Neural cell (in vitro differentiated cells): ENCODE results near the gene DOCK8. TPM values are rescaled to one million over a fixed set of nuclear protein-coding genes. Genes with fewer than 3 reads are reported as not detected.

Source experiments
- H2AFZ ChIP-seq: fragments of 200-600, 300-800 bp; sonication (generic), shearing (Covaris generic); 2 replicates; pipeline ENCODE4 v1.6.0; 2014; ENCODE audit warnings: low read depth, mild to moderate bottlenecking, antibody characterized with exemption, low read length, moderate library complexity
- H3F3A ChIP-seq: fragments of 200-600 bp; shearing (Covaris generic); 2 replicates; pipeline ENCODE4 v1.6.1; 2016; ENCODE audit warnings: mild to moderate bottlenecking, moderate library complexity, mixed read lengths, antibody characterized with exemption, low read length; ENCODE audit not compliant: insufficient read depth, poor library complexity, severe bottlenecking
- H3K27ac ChIP-seq: fragments of 200-600, 300-800 bp; sonication (generic), shearing (Covaris generic); 2 replicates; pipeline ENCODE4 v1.5.1; 2014; ENCODE audit warnings: mild to moderate bottlenecking, low read length, moderate library complexity
- H3K27me3 ChIP-seq: fragments of 300-800, 200-600 bp; sonication (generic), shearing (Covaris generic); 2 replicates; pipeline ENCODE4 v1.6.0; 2014; ENCODE audit warnings: mild to moderate bottlenecking, low read depth, low read length, moderate library complexity; ENCODE audit not compliant: insufficient read depth
- H3K36me3 ChIP-seq: fragments of 300-800, 200-600 bp; sonication (generic), shearing (Covaris generic); 2 replicates; pipeline ENCODE4 v1.5.1; 2014; ENCODE audit warnings: mild to moderate bottlenecking, antibody characterized with exemption, low read length, moderate library complexity; ENCODE audit not compliant: insufficient read depth
- H3K4me2 ChIP-seq: fragments of 300-800, 200-600 bp; sonication (generic), shearing (Covaris generic); 2 replicates; pipeline ENCODE4 v1.6.0; 2014; ENCODE audit warnings: mild to moderate bottlenecking, low read length
- H3K4me3 ChIP-seq: fragments of 300-800, 200-600 bp; sonication (generic), shearing (Covaris generic); 2 replicates; pipeline ENCODE4 v1.5.1; 2014; ENCODE audit warnings: mild to moderate bottlenecking, low read length, moderate library complexity
- H3K79me2 ChIP-seq: fragments of 200-600 bp; shearing (Covaris generic); replicated peaks from 2 replicates; pipeline ENCODE4 v1.6.0; 2014; ENCODE audit warnings: mild to moderate bottlenecking, low read length, moderate library complexity; ENCODE audit not compliant: insufficient read depth
- H3K9ac ChIP-seq: fragments of 300-800, 200-600 bp; sonication (generic), shearing (Covaris generic); 2 replicates; pipeline ENCODE4 v1.6.1; 2016; ENCODE audit warnings: mild to moderate bottlenecking, low read length, mixed read lengths
- H3K9me2 ChIP-seq: fragments of 200-600 bp; shearing (Covaris generic); 2 replicates; pipeline ENCODE4 v1.6.1; 2016; ENCODE audit warnings: mild to moderate bottlenecking, low read length, mixed read lengths; ENCODE audit not compliant: insufficient read depth
- H3K9me3 ChIP-seq: fragments of 200-600, 300-800 bp; sonication (generic), shearing (Covaris generic); 2 replicates; pipeline ENCODE4 v1.6.1; 2016; ENCODE audit warnings: mild to moderate bottlenecking, mixed run types, low read length, moderate library complexity, mixed read lengths
- H4K20me1 ChIP-seq: fragments of 200-600 bp; shearing (Covaris generic); 2 replicates; pipeline ENCODE4 v1.6.1; 2016; ENCODE audit warnings: mild to moderate bottlenecking, mixed run types; ENCODE audit not compliant: insufficient read depth
- EP300 ChIP-seq: fragments of 450-650 bp; conservative IDR thresholded peaks from 2 replicates; pipeline ENCODE4 v1.6.1; 2014; ENCODE audit warnings: antibody characterized with exemption, mild to moderate bottlenecking, moderate library complexity; ENCODE audit not compliant: poor library complexity, severe bottlenecking
- EZH2 ChIP-seq: fragments of 200-600, 300-800 bp; shearing (Covaris generic), sonication (generic); IDR thresholded peaks from 2 replicates; pipeline ENCODE4 v1.6.1; 2014; ENCODE audit warnings: antibody characterized with exemption, low read length, borderline replicate concordance, mild to moderate bottlenecking; ENCODE audit not compliant: insufficient read depth, poor library complexity, severe bottlenecking
- MXI1 ChIP-seq: fragments of 450-650 bp; conservative IDR thresholded peaks from 2 replicates; pipeline ENCODE4 v1.6.1; 2014; ENCODE audit warnings: antibody characterized with exemption, mild to moderate bottlenecking; ENCODE audit not compliant: poor library complexity, severe bottlenecking
- POLR2AphosphoS5 ChIP-seq: IDR thresholded peaks from 2 replicates; pipeline ENCODE4 v1.6.1; 2012
- RAD21 ChIP-seq: fragments of 450-650 bp; conservative IDR thresholded peaks from 2 replicates; pipeline ENCODE4 v1.6.1; 2014; ENCODE audit warnings: antibody characterized with exemption, mild to moderate bottlenecking, moderate library complexity
- SMC3 ChIP-seq: fragments of 450-650 bp; conservative IDR thresholded peaks from 2 replicates; pipeline ENCODE4 v1.6.1; 2014; ENCODE audit warnings: antibody characterized with exemption, mild to moderate bottlenecking, moderate library complexity; ENCODE audit not compliant: poor library complexity
- TAF1 ChIP-seq: IDR thresholded peaks from 2 replicates; pipeline ENCODE4 v1.6.1; 2012; ENCODE audit warnings: low read depth
- polyA plus RNA-seq: library from polyadenylated mRNA; depleted of rRNA; stranded (reverse); fragments of >200 nt; gene quantifications from 2 replicates; pipeline ENCODE4 v1.2.3, GENCODE V29; 2014
- TF ChIP-seq, protein P1 (sequence below): fragments of 450-650 bp; IDR thresholded peaks from 2 replicates; pipeline ENCODE4 v1.5.1; 2014; ENCODE audit warnings: antibody characterized with exemption, mild to moderate bottlenecking, moderate library complexity; ENCODE audit not compliant: poor library complexity, severe bottlenecking
- TF ChIP-seq, protein P2 (sequence below): IDR thresholded peaks from 2 replicates; pipeline ENCODE4 v1.6.1; 2012; ENCODE audit warnings: borderline replicate concordance

Gene DOCK8
- polyA plus RNA-seq, 1 donor from 2014 or later: not detected

DNA sequence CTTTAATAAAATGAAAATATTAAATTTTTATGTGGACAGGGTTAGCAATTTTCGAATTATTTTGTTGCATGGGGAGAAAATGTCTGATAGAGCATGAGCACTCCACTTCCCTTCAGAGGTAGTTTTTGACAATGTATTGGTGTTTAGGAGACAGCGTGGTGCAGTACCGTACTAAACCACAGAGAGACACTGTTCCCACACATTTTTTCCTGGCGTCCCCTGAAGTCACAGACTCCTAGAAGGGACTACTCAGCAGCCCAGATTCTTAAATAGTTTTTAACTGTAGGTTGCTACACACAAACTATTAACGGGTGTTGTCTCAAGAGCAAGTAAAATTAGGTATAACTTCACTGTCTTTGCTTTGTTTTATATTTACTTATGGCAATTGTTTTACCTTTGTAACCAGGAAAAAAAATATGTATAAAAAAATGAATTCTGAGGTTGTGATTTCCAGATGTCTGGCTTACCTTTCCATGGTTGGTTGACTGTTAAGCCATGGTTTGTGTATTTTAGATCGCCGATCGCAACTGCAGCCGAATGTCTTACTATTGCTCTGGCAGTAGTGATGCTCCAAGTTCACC is 171.2 kb downstream of the DOCK8 start:
- no peaks in the 10 kb centered on the region for H3F3A ChIP-seq
- no peaks in the 10 kb centered on the region for H4K20me1 ChIP-seq
- no peaks in the 10 kb centered on the region for H3K27me3 ChIP-seq
- no peaks in the 10 kb centered on the region for H3K36me3 ChIP-seq
- H3K9ac ChIP-seq: no peak overlapping the region
- H3K9me3 ChIP-seq: no peaks in the 10 kb centered on the region
- no peak overlapping the region for H3K4me3 ChIP-seq
- no peak overlapping the region for H3K27ac ChIP-seq
- no peaks in the 10 kb centered on the region for H3K9me2 ChIP-seq
- H2AFZ ChIP-seq: no peak overlapping the region
- no peak overlapping the region for H3K4me2 ChIP-seq
- no peaks in the 10 kb centered on the region for H3K79me2 ChIP-seq
- TF ChIP-seq TAF1 (no peak), POLR2AphosphoS5 (no peak), RAD21 (peak; percentile 86), EP300 (no peak), MXI1 (no peak), EZH2 (no peak), SMC3 (peak; percentile 88)
- TF ChIP-seq, protein P1, sequence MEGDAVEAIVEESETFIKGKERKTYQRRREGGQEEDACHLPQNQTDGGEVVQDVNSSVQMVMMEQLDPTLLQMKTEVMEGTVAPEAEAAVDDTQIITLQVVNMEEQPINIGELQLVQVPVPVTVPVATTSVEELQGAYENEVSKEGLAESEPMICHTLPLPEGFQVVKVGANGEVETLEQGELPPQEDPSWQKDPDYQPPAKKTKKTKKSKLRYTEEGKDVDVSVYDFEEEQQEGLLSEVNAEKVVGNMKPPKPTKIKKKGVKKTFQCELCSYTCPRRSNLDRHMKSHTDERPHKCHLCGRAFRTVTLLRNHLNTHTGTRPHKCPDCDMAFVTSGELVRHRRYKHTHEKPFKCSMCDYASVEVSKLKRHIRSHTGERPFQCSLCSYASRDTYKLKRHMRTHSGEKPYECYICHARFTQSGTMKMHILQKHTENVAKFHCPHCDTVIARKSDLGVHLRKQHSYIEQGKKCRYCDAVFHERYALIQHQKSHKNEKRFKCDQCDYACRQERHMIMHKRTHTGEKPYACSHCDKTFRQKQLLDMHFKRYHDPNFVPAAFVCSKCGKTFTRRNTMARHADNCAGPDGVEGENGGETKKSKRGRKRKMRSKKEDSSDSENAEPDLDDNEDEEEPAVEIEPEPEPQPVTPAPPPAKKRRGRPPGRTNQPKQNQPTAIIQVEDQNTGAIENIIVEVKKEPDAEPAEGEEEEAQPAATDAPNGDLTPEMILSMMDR: peak; percentile 84
- TF ChIP-seq, protein P2, sequence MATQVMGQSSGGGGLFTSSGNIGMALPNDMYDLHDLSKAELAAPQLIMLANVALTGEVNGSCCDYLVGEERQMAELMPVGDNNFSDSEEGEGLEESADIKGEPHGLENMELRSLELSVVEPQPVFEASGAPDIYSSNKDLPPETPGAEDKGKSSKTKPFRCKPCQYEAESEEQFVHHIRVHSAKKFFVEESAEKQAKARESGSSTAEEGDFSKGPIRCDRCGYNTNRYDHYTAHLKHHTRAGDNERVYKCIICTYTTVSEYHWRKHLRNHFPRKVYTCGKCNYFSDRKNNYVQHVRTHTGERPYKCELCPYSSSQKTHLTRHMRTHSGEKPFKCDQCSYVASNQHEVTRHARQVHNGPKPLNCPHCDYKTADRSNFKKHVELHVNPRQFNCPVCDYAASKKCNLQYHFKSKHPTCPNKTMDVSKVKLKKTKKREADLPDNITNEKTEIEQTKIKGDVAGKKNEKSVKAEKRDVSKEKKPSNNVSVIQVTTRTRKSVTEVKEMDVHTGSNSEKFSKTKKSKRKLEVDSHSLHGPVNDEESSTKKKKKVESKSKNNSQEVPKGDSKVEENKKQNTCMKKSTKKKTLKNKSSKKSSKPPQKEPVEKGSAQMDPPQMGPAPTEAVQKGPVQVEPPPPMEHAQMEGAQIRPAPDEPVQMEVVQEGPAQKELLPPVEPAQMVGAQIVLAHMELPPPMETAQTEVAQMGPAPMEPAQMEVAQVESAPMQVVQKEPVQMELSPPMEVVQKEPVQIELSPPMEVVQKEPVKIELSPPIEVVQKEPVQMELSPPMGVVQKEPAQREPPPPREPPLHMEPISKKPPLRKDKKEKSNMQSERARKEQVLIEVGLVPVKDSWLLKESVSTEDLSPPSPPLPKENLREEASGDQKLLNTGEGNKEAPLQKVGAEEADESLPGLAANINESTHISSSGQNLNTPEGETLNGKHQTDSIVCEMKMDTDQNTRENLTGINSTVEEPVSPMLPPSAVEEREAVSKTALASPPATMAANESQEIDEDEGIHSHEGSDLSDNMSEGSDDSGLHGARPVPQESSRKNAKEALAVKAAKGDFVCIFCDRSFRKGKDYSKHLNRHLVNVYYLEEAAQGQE: no peak

DNA sequence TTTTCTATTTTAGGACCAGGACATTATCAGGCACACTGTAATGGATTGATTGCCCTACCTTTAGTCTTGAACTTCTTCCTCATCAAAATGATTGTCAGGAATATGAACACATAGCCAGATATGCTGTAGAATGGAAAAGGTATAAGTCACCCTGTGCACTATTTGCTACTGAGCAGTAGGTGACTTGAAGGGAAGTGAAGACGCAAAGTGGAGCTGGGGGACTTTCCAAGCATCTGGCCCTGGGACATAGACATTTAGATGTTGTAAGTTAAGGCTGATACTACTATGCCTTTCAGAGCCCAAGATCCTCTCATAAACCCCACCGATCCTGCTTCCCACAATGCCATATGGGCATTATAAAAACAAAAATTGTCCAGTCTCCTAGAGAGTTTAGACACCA is 174.5 kb downstream of the DOCK8 start:
- Histone ChIP-seq H3K9ac (no peak overlapping the region), H3K27ac (no peak overlapping the region), H3K27me3 (no peaks in the 10 kb centered on the region), H3K36me3 (no peaks in the 10 kb centered on the region), H3K9me2 (no peaks in the 10 kb centered on the region), H3K9me3 (no peaks in the 10 kb centered on the region), H3K79me2 (no peaks in the 10 kb centered on the region), H3K4me3 (no peak overlapping the region), H2AFZ (no peak overlapping the region), H3K4me2 (no peak overlapping the region), H3F3A (no peaks in the 10 kb centered on the region), H4K20me1 (no peaks in the 10 kb centered on the region)
- TF ChIP-seq RAD21: no peak
- TF ChIP-seq TAF1: no peak

DNA sequence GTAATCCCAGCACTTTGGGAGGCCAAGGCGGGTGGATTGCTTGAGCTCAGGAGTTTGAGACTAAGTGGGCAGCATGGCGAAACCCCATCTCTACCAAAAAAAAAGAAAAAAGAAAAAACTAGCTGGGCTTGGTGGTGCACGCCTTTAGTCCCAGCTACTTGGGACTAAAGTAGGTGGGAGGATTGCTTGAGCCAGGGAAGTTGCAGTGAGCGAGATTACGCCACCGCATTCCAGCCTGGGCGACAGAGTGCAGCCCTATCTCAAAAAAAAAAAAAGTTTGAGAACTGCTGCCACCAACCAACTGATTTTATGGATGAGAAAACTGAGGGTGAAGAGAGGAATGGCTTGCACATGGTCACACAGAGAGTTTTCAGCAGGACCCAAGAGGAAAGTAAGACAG is 175.1 kb downstream of the DOCK8 start:
- Histone ChIP-seq H2AFZ (no peak overlapping the region), H3K79me2 (no peaks in the 10 kb centered on the region), H4K20me1 (no peaks in the 10 kb centered on the region), H3K27me3 (no peaks in the 10 kb centered on the region), H3K36me3 (no peaks in the 10 kb centered on the region), H3K4me2 (no peak overlapping the region), H3K4me3 (no peak overlapping the region), H3K9me3 (no peaks in the 10 kb centered on the region), H3K9me2 (no peaks in the 10 kb centered on the region), H3K9ac (no peak overlapping the region), H3F3A (no peaks in the 10 kb centered on the region), H3K27ac (no peak overlapping the region)
- TF ChIP-seq SMC3: no peak
- no peak for TF ChIP-seq MXI1
- TF ChIP-seq TAF1: no peak
